K562 (cell line): ENCODE results near the gene MERTK. TPM values are rescaled to one million over a fixed set of nuclear protein-coding genes. Genes with fewer than 3 reads are reported as not detected.

ENCODE experiments used
- ATAC-seq: fragments of 200-7000 bp; cut with Tn5 transposase; 3 replicates; pipeline ENCODE4 v1.9.1; 2020; ENCODE audit warnings: moderate library complexity
- BruUV-seq: library from RNA; stranded (reverse); fragments of 400-500 nt; replicated peaks from 2 replicates; lab custom pipeline; 2021; lab: Mats Ljungman, UMichigan
- CTCF ChIA-PET: fragments of 300-600 bp; formaldehyde crosslinking; extraction: SDS; loops from one replicate; lab custom pipeline; 2021; ENCODE audit warnings: low intra/inter-chr PET ratio; lab: Yijun Ruan, JAX
- POLR2A ChIA-PET: fragments of 300-600, 350-650 bp; sonication (Branson Sonifier 250); formaldehyde crosslinking; extraction: SDS; loops from one replicate; lab custom pipeline; 2021; ENCODE audit warnings: antibody characterized with exemption, inconsistent platforms; lab: Yijun Ruan, JAX
- DNase-seq, 4 experiments: peaks; one replicate each; pipeline versions ENCODE4 v3.0.0 to v3.0.0-alpha.2; 2011 to 2018; ENCODE audit warnings: low spot score in 3 of 4, mixed read lengths in 3 of 4; ENCODE audit errors: extremely low read depth in 1 of 4
- FAIRE-seq: peaks from 2 replicates; lab custom pipeline; 2011; peaks lifted over from hg19 to GRCh38; lab: Jason Lieb, UNC
- H2AFZ ChIP-seq: 2 replicates; pipeline ENCODE4 v1.6.0; 2011; ENCODE audit warnings: low read depth, low read length, control low read depth, inconsistent platforms
- H3K27ac ChIP-seq: fragments of 200-600 bp; 3 replicates; pipeline ENCODE4 v1.8.0; 2011; ENCODE audit warnings: low read depth, mild to moderate bottlenecking, control low read depth, inconsistent platforms, low read length, moderate library complexity, mixed read lengths; ENCODE audit errors: extremely low read depth
- H3K27me3 ChIP-seq, 2 experiments: fragments of 300-600 bp in 1 of 2; 2 replicates in 1 of 2; 3 replicates in 1 of 2; pipeline versions ENCODE4 v1.6.0 to v1.8.0; 2011; ENCODE audit warnings: inconsistent platforms in 2 of 2, low read length in 2 of 2, mild to moderate bottlenecking in 1 of 2, mixed read lengths in 1 of 2, moderate library complexity in 1 of 2; ENCODE audit not compliant: control insufficient read depth in 2 of 2, insufficient read depth in 2 of 2
- H3K36me3 ChIP-seq: fragments of 300-600 bp; 3 replicates; pipeline ENCODE4 v1.8.0; 2011; ENCODE audit warnings: mild to moderate bottlenecking, low read length, inconsistent platforms; ENCODE audit not compliant: control insufficient read depth, insufficient read depth
- H3K4me1 ChIP-seq, 2 experiments: fragments of 200-600 bp in 1 of 2; replicated peaks in 1 of 2; 2 replicates in 1 of 2; 3 replicates in 1 of 2; pipeline versions ENCODE4 v1.5.1 to v1.8.0; 2011; ENCODE audit warnings: inconsistent platforms in 2 of 2, low read length in 2 of 2, mild to moderate bottlenecking in 1 of 2, mixed read lengths in 1 of 2, moderate library complexity in 1 of 2; ENCODE audit not compliant: control insufficient read depth in 2 of 2, insufficient read depth in 2 of 2
- H3K4me2 ChIP-seq: 2 replicates; pipeline ENCODE4 v1.6.1; 2011; ENCODE audit warnings: low read length, control low read depth, inconsistent platforms, mixed read lengths; ENCODE audit not compliant: insufficient read depth
- H3K4me3 ChIP-seq: fragments of 200-600 bp; sonication (generic), shearing (Covaris generic); 2 replicates; pipeline ENCODE4 v1.5.1; 2016; ENCODE audit warnings: control low read depth, inconsistent platforms
- H3K79me2 ChIP-seq: fragments of 200-600 bp; 3 replicates; pipeline ENCODE4 v1.8.0; 2011; ENCODE audit warnings: low read length, inconsistent platforms; ENCODE audit not compliant: control insufficient read depth, insufficient read depth
- H3K9ac ChIP-seq, 2 experiments: 2 replicates each; pipeline versions ENCODE4 v1.6.0 to v1.6.1; 2011; ENCODE audit warnings: low read depth in 2 of 2, low read length in 2 of 2, control low read depth in 1 of 2, inconsistent platforms in 1 of 2, mild to moderate bottlenecking in 1 of 2, mixed read lengths in 1 of 2; ENCODE audit not compliant: insufficient read depth in 1 of 2
- H3K9me1 ChIP-seq: one replicate; pipeline ENCODE4 v1.6.0; 2011; ENCODE audit warnings: inconsistent platforms, mild to moderate bottlenecking, low read length, moderate library complexity; ENCODE audit not compliant: control insufficient read depth, insufficient read depth
- H3K9me3 ChIP-seq: replicated peaks from 2 replicates; pipeline ENCODE4 v1.5.1; 2011; ENCODE audit warnings: low read depth, low read length, inconsistent platforms; ENCODE audit not compliant: control insufficient read depth, insufficient read depth
- H4K20me1 ChIP-seq: replicated peaks from 2 replicates; pipeline ENCODE4 v1.6.1; 2011; ENCODE audit warnings: low read length, inconsistent platforms, mixed read lengths; ENCODE audit not compliant: control insufficient read depth, insufficient read depth
- CSDE1 ChIP-seq, 2 experiments: fragments of 450-650 bp; IDR thresholded peaks; 2 replicates each; pipeline ENCODE4 v1.6.1; 2016; ENCODE audit warnings: mild to moderate bottlenecking in 1 of 2
- EGR1 ChIP-seq: fragments of 450-650 bp; conservative IDR thresholded peaks from 2 replicates; pipeline ENCODE4 v1.6.1; 2017; ENCODE audit warnings: mild to moderate bottlenecking
- ETV6 ChIP-seq, 3 experiments: fragments of 150-350 bp in 1 of 3; sonication (generic) in 1 of 3; formaldehyde crosslinking in 1 of 3; IDR thresholded peaks; 2 replicates each; pipeline versions ENCODE4 v1.6.1 to v1.8.0; 2014 to 2022; ENCODE audit warnings: borderline replicate concordance in 2 of 3, low read depth in 2 of 3, antibody characterized with exemption in 1 of 3, low read length in 1 of 3, mild to moderate bottlenecking in 1 of 3, missing genetic modification reagents in 1 of 3
- HEY1 ChIP-seq: fragments of 250-450 bp; sonication (Bioruptor Pico); IDR thresholded peaks from 2 replicates; pipeline ENCODE4 v1.5.0; 2020; ENCODE audit warnings: mild to moderate bottlenecking, moderate library complexity, borderline replicate concordance
- HNRNPL ChIP-seq: fragments of 200-400 bp; formaldehyde crosslinking; IDR thresholded peaks from 2 replicates; pipeline ENCODE4 v1.6.1; 2017; ENCODE audit warnings: low read depth, mild to moderate bottlenecking, low read length
- KAT2B ChIP-seq: IDR thresholded peaks from one replicate; pipeline ENCODE4 v1.6.1; 2012; ENCODE audit warnings: low read depth, mild to moderate bottlenecking, control low read depth, inconsistent platforms, low read length, moderate library complexity
- KDM2B ChIP-seq: fragments of 250-450 bp; sonication (Bioruptor Pico); IDR thresholded peaks from 2 replicates; pipeline ENCODE4 v1.8.0; 2021; ENCODE audit warnings: mild to moderate bottlenecking, moderate library complexity
- NCOA6 ChIP-seq: fragments of 450-650 bp; IDR thresholded peaks from 2 replicates; pipeline ENCODE4 v1.6.1; 2017; ENCODE audit warnings: mild to moderate bottlenecking
- NFIC ChIP-seq: fragments of 450-650 bp; IDR thresholded peaks from 2 replicates; pipeline ENCODE4 v1.6.1; 2017; ENCODE audit warnings: mild to moderate bottlenecking, inconsistent platforms
- PCBP1 ChIP-seq: fragments of 200-400 bp; formaldehyde crosslinking; IDR thresholded peaks from 2 replicates; pipeline ENCODE4 v1.6.1; 2018; ENCODE audit warnings: mild to moderate bottlenecking, low read depth, low read length; ENCODE audit not compliant: poor library complexity, severe bottlenecking
- PHF8 ChIP-seq: fragments of 200-600 bp; sonication (generic); IDR thresholded peaks from 2 replicates; pipeline ENCODE4 v1.6.1; 2012; ENCODE audit warnings: mixed run types, mild to moderate bottlenecking, inconsistent platforms, low read length, moderate library complexity, borderline replicate concordance
- POU5F1 ChIP-seq: fragments of 150-350 bp; IDR thresholded peaks from 2 replicates; pipeline ENCODE4 v1.6.1; 2014; ENCODE audit warnings: borderline replicate concordance, low read length, low read depth, mild to moderate bottlenecking; ENCODE audit not compliant: partially characterized antibody
- PURB ChIP-seq: sonication (generic); formaldehyde crosslinking; IDR thresholded peaks from 2 replicates; pipeline ENCODE4 v1.9.0; 2021; ENCODE audit warnings: low read depth, mild to moderate bottlenecking, missing genetic modification reagents
- RBFOX2 ChIP-seq: fragments of 200-400 bp; formaldehyde crosslinking; IDR thresholded peaks from 2 replicates; pipeline ENCODE4 v1.6.1; 2017; ENCODE audit warnings: low read depth, mild to moderate bottlenecking, low read length, moderate library complexity
- SNIP1 ChIP-seq: fragments of 450-650 bp; IDR thresholded peaks from 2 replicates; pipeline ENCODE4 v1.7.1; 2017; ENCODE audit warnings: low read depth, mild to moderate bottlenecking
- ZBTB7A ChIP-seq: IDR thresholded peaks from 2 replicates; pipeline ENCODE4 v1.6.1; 2011; ENCODE audit warnings: low read depth, mild to moderate bottlenecking, low read length, moderate library complexity, borderline replicate concordance; ENCODE audit not compliant: control insufficient read depth
- ZFP36 ChIP-seq: fragments of 150-350 bp; IDR thresholded peaks from 2 replicates; pipeline ENCODE4 v1.6.1; 2018; ENCODE audit warnings: low read length, low read depth; ENCODE audit not compliant: partially characterized antibody
- ZNF253 ChIP-seq: fragments of 250-450 bp; sonication (Bioruptor Pico); conservative IDR thresholded peaks from 2 replicates; pipeline ENCODE4 v1.6.1; 2021; ENCODE audit warnings: mild to moderate bottlenecking
- ZNF384 ChIP-seq: IDR thresholded peaks from 2 replicates; pipeline ENCODE4 v1.6.1; 2012; ENCODE audit warnings: low read depth, low read length, improper control_type of control experiment
- WGBS: fragments of 100-300 bp; shearing (Covaris generic); methylation state at CpG from one replicate; pipeline ENCODE4 v1.1.6; 2016; ENCODE audit warnings: low coverage, mixed read lengths; ENCODE audit not compliant: insufficient coverage; ENCODE audit errors: missing lambda C conversion rate; 5-methylcytosine and 5-hydroxymethylcytosine counted together
- in situ Hi-C: fragments of 300-500 bp; cut with MboI; formaldehyde crosslinking; loops from 4 replicates; pipeline ENCODE4 v1.15.0; 2018; ENCODE audit warnings: inconsistent platforms, mixed read lengths
- intact Hi-C: fragments of 100-400 bp; cut with micrococcal nuclease; formaldehyde crosslinking; loops from 2 replicates; pipeline ENCODE4 v1.14.2; 2022
- polyA plus RNA-seq, 8 experiments: library from polyadenylated mRNA; depleted of rRNA in 4 of 8; stranded (reverse) in 5 of 8; unstranded in 3 of 8; fragments of >200 nt; fragmentation: Nextera tagmentation in 2 of 8; fragmentation: Illumina TruSeq in 1 of 8; extraction: Ambion mirVana in 2 of 8; extraction: Trizol in 1 of 8; gene quantifications; 2 replicates each; pipeline versions ENCODE4 v1.2.1 to v1.2.3, GENCODE V29; 2011 to 2014; ENCODE audit warnings: inconsistent platforms in 1 of 8, missing spikeins in 1 of 8
- total RNA-seq, 7 experiments: library from RNA; depleted of rRNA in 6 of 7; stranded (reverse); fragments of >200 nt in 6 of 7; fragmentation: Illumina TruSeq in 2 of 7; extraction: Trizol in 2 of 7; gene quantifications; 2 replicates each; pipeline versions ENCODE4 v1.2.1 to v1.2.3, GENCODE V29; 2011 to 2021; ENCODE audit warnings: low replicate concordance in 1 of 7
- TF ChIP-seq, protein P1 (sequence below), 3 experiments: IDR thresholded peaks in 2 of 3; conservative IDR thresholded peaks in 1 of 3; 2 replicates each; pipeline ENCODE4 v1.5.1; 2011 to 2012; ENCODE audit warnings: low read length in 3 of 3, mild to moderate bottlenecking in 3 of 3, control low read depth in 2 of 3, improper control_type of control experiment in 1 of 3, inconsistent platforms in 1 of 3, low read depth in 1 of 3, mixed read lengths in 1 of 3, moderate library complexity in 1 of 3; ENCODE audit not compliant: insufficient read depth in 2 of 3

Gene MERTK
- total and polyA plus RNA-seq, 9 of the 15 experiments (the other 6 are each of a cell fraction or from before 2014, with no cell fraction given): 0.23 to 1.6 (median 0.74) TPM

DNA sequence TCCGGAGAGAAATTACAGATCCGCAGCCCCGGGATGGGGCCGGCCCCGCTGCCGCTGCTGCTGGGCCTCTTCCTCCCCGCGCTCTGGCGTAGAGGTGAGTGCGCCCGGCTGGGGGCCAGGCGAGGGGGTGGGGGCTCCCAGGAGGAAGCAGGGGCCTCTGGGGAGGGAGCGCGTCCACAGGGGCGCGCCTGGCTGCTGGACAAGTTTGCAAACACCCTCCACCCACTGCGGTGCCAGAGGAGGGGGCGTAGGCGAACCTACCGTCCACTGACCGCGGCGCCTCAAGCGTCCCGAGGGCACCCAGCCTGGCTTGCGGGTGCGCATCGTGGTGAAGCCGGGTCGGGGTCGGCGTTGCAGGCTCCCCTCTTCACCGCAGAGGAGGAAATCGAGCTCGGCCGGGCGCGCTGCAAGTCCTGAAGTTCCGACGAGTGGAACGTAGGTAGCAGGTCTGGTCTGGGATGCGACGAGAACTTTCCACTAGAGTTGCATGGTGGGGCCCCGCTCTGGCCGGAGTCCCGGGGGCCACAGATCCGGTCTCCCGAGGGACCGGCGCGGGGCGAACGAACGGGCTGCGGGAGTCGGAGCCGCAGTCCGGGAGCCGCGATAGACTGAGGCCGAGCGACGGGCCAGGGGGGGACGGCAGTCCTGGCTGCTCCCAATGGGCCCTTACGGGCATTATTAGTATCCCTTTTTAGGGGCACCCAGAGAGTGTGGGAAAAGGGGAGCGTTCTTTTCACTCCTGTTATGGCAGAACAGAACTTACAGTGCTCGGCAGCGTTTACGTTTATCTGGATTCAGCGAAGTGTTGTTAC lies 502 bp downstream of the MERTK start:
- BruUV-seq: no TSS peak
- intact Hi-C loops: loop anchor here (5.0 kb wide), 1 partner anchor 358 kb away; the partner anchor contains the start of gene ZC3H8
- DNase-seq: peak in 1 of 4 experiments; percentile 12
- H4K20me1 ChIP-seq: no peaks in the 10 kb centered on the region
- ChIA-PET POLR2A (interaction anchor here (0.7 to 1.9 kb wide), 3 partner anchors 9 to 154 kb away, joined by 3 to 4 read pairs (median 4); no protein-coding TSS in a partner anchor), CTCF (interaction anchor here (1.1 kb wide), 1 partner anchor 149 kb away, joined by 6 read pairs; no protein-coding TSS in a partner anchor)
- no peaks in the 10 kb centered on the region for H3K36me3 ChIP-seq
- H3K9me1 ChIP-seq: no peaks in the 10 kb centered on the region
- H3K9me3 ChIP-seq: no peaks in the 10 kb centered on the region
- peak overlapping the region; percentile 48 to 83; a peak in 3 of 4 replicates for H3K9ac ChIP-seq
- no peak for ATAC-seq
- peaks cover 23 to 24% of the 10 kb centered on the region in 2 experiments for H3K4me1 ChIP-seq
- in situ Hi-C loops: loop anchor here (25.0 kb wide), 1 partner anchor 338 kb away; no protein-coding TSS in a partner anchor
- H2AFZ ChIP-seq: peak overlapping the region; percentile 78
- H3K4me2 ChIP-seq: peak overlapping the region; percentile 69
- no peak for FAIRE-seq
- H3K79me2 ChIP-seq: no peaks in the 10 kb centered on the region
- H3K27me3 ChIP-seq: peaks cover 0 to 6% of the 10 kb centered on the region in 2 experiments; a peak in 2 of 5 replicates
- no peak overlapping the region for H3K27ac ChIP-seq
- 25% methylated on average over 14 of the region's 70 CpGs for whole genome bisulfite sequencing
- peak overlapping the region; percentile 59 for H3K4me3 ChIP-seq
- TF ChIP-seq RBFOX2 (peak; percentile 6; the same call in 1 of the 2 replicates), CSDE1 (IDR thresholded peaks at IDR 0.05) (no peak), NFIC (peak; percentile 9; the same call in 1 of the 2 replicates), NCOA6 (peak; percentile 35), SNIP1 (no peak), ZBTB7A (peak; percentile 13; the same call in 1 of the 2 replicates), HEY1 (no peak), ZFP36 (no peak), HNRNPL (no peak), ETV6 (IDR thresholded peaks at IDR 0.05; ENCODE audit: borderline replicate concordance in 1 of 2, low read depth in 2 of 2, low read length in 1 of 2) (no peak), ETV6 (CRISPR knock-in tag; IDR thresholded peaks at IDR 0.05; ENCODE audit: borderline replicate concordance) (no peak), ZNF384 (no peak), PCBP1 (peak; percentile 15), KAT2B (no peak), POU5F1 (no peak), KDM2B (peak; percentile 25; the same call in 1 of the 2 replicates), ZNF253 (CRISPR knock-in tag) (no peak), PURB (no peak), EGR1 (0 out of 2 replicates have a peak, but pooled peaks have one; percentile 30), PHF8 (peak; percentile 41; the same call in 1 of the 2 replicates)
- TF ChIP-seq, protein P1, sequence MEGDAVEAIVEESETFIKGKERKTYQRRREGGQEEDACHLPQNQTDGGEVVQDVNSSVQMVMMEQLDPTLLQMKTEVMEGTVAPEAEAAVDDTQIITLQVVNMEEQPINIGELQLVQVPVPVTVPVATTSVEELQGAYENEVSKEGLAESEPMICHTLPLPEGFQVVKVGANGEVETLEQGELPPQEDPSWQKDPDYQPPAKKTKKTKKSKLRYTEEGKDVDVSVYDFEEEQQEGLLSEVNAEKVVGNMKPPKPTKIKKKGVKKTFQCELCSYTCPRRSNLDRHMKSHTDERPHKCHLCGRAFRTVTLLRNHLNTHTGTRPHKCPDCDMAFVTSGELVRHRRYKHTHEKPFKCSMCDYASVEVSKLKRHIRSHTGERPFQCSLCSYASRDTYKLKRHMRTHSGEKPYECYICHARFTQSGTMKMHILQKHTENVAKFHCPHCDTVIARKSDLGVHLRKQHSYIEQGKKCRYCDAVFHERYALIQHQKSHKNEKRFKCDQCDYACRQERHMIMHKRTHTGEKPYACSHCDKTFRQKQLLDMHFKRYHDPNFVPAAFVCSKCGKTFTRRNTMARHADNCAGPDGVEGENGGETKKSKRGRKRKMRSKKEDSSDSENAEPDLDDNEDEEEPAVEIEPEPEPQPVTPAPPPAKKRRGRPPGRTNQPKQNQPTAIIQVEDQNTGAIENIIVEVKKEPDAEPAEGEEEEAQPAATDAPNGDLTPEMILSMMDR (IDR thresholded peaks at IDR 0.05 in 2 of 3, conservative IDR thresholded peaks at IDR 0.05 in 1 of 3; ENCODE audit: insufficient read depth in 2 of 3, low read depth in 1 of 3, low read length in 3 of 3): 0 out of 6 replicates have a peak, but pooled peaks of 1 of the 3 experiments have one; percentile 0
